NCI-H2227 (cell line): ENCODE results near the gene ZNF460.

Experiments
- DNase-seq: peaks from one replicate; lab custom pipeline; 2025; ENCODE audit not compliant: unreplicated experiment; lab: John Stamatoyannopoulos, UW

Gene ZNF460

DNA sequence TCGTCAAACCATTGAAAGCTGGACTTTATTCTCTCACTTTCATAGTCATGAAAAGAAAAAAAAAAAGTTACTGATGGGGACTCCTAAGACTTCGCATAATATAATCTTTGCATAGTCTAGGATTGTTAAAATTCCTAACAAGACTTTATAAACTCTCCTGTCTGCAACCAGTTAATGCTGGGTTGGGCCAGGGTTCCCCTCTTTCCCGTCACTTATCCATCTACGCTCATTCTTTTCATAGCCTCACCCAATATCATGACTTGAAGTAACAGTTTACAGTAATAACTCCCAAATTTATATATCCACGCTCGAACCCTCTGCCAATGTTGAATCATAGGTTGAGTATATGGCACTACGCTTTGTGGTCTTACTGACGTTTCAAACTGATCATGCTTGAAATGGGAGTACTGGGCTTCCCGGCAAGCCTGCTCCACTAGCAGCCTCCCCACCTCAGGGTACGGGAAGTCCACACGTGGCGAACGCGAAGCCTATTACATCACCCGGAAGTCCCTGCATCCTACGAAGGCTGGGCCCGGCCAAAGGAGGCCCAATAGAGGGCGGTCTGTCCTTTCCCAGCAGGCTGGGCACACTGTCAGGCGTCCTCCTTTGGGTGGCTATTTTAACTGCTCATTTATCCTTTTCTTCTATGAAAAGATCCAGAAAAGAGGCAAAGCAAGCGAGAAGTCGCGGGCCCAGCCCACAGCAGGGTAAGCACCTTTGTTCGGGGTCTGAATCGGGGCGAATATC is 694 bp upstream of the ZNF460 start:
- DNase-seq = peak; percentile 99

DNA sequence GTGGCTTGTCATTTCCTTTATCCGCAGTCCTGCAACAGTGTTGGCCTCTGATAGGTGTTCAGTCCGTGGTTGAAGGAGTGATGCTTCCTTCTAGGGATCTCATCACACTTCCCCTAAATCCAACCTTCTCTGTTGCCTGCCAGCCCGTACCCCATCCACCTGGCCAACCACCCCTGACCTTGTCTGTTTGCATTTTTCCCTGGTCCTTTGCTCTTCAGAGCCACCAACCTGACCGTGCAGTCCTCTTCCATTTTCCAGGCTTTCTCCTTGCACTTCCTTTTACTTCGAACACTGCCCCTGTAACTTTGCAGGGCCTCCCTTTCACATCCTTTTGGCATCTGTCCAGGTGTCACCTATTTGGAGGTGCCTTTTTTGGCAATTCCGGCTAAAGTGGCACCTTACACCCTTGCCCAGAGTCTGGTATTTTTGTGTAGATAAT is 696 bp downstream of the ZNF460 start:
- DNase-seq = peak; percentile 44

DNA sequence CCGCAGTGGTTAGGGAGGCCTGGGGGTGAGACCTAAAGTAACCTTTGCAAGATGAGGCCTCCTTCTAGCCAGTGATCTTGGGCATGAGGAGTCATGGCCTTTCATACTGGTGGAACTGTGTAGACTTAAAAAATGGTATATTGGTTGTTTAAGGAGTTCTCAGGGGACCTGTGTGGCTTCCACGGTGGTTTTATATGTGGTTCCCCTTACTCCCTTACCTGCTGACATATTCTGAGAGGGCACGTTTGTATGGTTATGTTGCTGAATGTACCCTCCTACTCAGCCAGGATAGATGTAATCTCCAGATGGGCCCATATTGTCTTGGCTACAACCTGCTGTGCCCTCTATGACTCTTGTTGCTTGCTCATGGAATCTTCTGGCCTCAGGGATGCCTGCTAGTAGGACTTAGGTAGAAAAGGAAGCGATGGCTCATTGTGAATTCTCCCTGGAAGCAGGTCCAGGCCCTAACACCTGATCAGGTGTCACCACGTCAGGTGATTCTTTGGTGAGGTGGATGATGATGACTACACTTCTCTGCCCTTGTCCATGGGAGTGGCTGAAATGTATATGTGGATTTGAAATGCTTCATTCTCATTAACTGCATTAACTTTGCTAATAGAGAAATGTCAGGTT is 1.8 kb downstream of the ZNF460 start:
- no peak for DNase-seq

DNA sequence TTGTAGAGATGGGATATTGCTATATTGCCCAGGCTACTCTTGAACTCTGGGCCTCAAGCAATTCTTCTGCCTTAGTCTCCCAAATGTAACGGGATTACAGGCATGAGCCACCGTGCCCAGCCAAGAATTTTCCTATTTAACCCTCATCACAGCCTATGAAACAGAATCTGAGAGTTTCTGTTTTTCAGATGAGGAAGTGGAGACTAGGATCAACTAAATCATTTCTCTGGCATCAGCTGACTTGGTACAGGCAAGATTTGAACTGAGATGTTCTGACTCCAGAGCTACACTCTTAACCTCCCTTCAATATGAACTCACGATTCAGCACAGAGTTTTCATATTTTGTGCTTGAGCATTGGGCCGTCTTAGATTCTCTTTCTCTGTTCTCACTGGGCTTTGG is 8.1 kb downstream of the ZNF460 start:
- DNase-seq = no peak

DNA sequence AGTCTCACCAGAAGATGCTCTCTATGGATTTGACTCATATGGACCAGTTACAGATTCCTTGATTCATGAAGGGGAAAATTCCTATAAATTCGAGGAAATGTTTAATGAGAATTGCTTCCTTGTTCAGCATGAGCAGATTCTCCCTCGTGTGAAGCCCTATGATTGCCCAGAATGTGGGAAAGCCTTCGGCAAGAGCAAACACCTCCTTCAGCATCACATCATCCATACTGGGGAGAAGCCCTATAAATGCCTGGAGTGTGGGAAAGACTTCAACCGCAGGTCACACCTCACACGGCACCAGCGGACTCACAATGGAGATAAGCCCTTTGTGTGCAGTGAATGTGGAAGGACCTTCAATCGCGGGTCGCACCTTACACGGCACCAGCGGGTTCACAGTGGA is 10.7 kb downstream of the ZNF460 start:
- DNase-seq = no peak

DNA sequence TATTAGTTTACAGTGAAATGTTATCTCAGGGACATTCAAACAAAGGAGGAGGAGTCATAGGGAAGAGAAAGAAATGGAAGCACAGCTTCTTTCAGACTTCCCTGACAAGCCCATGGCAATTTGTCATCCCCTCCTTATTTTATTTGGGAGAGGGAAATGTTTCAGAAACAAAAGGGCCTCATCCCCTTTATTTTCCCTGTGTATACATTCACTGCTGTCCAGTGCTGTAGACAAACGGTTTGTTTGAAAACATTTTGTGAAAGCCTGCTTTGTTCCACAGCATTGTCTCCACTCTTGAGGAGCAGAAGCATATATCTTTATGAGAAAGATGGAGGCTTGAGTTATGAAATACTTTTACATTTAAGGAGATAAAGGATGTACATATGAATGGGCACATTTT is 12.3 kb downstream of the ZNF460 start:
- DNase-seq = no peak

DNA sequence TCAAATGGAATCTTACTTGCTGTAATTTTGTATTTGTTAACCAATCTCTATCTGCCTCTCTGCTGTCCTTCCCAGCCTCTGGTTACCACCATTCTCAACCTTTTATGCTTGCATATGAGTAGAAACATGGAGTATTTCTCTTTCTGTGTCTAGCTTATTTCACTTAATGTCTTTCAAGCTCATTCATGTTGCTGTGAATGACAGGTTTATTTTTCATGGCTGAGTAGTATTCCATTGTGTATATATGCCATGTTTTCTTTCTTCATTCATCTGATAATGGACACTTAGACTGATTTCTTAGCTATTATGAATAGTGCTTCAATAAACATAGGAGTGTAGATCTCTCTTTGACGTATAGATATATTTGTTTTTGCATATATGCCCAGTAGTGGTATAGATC is 13.4 kb downstream of the ZNF460 start:
- no peak for DNase-seq

DNA sequence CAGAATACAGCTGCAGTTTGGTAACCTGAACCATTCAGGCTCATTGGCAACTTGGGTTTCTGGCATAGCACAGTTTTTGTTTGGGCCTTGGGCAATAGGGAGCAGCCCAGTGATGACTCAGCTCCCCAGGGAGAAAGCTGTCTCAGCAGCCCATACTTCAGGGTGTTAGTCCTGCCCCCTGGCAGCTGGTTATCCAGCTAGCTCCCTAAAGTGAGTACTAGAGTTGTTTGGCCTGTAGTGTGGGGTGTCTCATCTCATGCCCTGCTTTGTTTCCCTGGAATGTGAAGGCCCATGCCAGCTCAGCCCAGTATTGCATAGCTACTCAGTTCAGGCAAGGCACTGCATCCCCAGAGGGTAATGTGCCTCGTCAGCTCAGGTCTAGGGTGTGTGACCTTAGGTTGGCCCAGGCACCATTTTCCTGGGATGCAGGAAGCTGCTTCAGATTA is 21.8 kb downstream of the ZNF460 start:
- no peak for DNase-seq

DNA sequence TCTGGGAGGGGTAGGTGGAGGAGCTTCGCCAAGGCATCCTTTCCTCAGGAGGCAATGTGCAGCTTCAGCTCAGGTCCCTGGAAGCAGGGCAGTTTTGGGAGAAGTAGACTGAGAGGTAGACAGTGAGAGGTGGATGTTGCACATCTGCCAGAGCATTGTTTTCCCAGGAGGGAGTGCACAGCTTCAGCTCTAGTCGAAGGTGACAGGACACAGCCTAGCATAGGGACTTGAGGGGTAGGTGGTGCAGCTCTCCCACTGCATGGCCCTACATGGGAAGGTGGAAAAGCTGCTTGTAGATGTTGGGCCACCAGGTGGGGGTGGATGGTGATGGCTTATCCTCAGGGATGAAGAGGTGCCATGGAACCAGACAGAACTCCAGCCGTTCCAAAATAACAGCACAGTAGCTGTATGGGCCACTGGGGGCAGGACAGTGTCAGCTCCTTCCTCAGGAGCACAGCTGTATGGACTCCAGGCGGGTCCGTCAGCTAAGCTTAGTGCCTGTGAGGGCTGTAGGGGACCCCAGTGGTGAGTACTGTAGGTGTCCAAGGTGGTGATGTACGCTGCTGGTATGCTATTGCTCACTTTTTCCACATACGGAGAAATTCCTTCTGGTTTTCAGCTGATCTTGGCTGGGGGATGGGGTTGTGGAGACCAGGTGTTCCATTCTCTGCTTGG is 22.6 kb downstream of the ZNF460 start:
- no peak for DNase-seq

DNA sequence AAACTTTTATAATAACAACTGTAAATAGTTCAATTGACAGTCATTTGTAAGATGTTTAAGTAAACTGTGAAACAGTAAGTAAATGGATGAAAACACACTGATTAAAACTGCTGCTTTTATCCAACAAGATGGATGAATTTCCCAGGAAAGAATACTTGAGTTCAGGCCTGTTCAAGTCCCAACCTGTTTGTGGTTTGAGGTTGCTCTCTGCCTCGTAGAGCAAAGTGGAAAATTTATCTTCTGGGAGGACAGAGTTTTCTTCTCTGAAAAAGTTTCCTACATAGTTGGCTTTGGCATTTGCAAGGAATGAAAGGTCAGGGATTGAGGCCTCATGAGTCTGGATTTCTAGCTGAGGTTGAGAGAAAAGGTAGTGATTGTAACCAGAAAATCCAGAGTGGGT is 24.8 kb downstream of the ZNF460 start:
- DNase-seq = no peak

DNA sequence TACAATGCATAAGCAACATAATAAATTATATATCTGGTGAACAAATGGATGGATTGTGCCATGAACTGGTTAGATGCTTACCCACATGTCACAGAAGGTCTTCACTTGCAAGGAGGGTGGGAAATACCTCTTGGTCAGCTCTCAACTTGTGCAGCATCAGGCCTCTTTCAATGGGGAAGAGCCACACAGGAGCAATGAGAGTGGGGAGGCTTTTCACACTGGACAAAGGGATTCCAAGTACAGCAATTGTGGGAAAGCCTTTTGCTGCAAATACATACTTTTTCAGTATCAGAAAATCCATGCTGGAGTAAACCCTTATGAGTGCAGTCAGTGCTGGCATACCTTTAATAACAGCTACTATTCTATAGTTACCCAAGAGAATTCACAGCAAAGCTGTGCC is 28.2 kb downstream of the ZNF460 start:
- DNase-seq = no peak

DNA sequence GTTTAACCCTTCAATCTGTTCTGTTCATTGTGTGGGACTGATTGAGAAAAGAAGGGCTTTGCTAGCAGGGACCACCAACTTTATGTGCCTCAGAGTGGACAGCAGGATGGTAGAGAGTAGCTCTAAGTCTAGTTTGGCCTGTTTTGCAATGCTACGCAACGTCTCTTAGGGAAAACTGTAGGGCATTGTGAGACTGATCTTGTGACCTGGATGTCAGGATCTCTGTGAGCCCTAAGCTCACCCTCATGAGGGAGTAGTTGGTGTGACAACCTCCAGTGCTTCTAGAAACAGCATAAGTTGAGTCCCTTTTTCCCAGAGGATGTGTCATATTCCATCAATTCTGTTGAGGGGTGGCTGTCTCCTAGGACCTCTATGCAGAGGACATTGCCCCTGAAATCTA is 30.5 kb downstream of the ZNF460 start:
- DNase-seq = no peak

DNA sequence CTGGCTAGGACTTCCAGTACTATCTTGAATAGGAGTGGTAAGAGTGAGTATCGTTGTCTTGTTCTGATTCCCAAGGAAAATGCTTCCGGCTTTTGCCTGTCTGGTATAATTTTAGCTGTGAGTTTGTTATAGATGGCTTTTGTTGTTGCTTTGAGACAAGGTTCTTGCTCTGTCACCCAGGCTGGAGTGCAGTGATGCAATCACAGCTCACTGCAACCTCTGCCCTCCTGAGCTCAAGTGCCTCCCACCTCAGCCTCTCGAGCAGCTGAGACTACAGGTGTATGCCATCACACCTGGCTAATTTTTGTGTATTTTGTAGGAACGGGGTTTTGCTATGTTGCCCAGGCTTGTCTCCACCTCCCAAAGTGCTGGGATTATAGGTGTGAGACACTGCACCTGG is 33.9 kb downstream of the ZNF460 start:
- no peak for DNase-seq

DNA sequence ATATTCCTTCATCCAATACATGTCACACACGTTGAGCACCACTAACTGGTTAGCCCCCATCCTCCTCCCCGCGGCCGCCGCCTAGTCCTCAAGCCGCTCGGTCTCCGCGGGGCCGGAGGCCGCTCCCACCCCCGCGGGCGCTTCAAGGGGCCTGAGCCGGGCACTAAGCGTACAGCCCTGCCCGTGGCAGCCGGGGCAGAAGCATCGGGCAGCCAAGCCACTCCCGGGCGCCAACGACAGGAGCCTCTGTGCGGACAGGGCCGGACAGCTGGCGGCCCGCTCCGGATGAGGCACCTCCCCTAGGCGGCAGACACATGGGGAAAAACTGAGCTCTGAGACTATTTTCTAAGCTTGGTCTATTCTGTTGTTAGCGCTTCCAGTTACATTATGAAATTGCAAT is 37.2 kb downstream of the ZNF460 start:
- peak; percentile 83 for DNase-seq

DNA sequence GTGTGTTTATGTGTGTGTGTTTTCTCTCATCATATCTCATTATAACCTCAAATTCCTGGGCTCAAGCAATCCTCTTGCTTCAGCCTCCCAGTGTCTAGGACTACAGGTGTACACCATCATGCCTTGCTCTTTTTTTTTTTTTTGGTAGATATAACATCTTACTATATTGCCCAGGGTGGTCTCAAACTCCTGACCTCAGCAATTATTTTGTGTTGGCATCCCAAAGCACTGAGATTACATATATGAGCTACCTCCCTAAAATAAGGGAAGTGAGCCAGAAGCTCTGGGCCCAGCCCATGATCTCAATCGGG is 39.5 kb downstream of the ZNF460 start:
- DNase-seq = no peak

DNA sequence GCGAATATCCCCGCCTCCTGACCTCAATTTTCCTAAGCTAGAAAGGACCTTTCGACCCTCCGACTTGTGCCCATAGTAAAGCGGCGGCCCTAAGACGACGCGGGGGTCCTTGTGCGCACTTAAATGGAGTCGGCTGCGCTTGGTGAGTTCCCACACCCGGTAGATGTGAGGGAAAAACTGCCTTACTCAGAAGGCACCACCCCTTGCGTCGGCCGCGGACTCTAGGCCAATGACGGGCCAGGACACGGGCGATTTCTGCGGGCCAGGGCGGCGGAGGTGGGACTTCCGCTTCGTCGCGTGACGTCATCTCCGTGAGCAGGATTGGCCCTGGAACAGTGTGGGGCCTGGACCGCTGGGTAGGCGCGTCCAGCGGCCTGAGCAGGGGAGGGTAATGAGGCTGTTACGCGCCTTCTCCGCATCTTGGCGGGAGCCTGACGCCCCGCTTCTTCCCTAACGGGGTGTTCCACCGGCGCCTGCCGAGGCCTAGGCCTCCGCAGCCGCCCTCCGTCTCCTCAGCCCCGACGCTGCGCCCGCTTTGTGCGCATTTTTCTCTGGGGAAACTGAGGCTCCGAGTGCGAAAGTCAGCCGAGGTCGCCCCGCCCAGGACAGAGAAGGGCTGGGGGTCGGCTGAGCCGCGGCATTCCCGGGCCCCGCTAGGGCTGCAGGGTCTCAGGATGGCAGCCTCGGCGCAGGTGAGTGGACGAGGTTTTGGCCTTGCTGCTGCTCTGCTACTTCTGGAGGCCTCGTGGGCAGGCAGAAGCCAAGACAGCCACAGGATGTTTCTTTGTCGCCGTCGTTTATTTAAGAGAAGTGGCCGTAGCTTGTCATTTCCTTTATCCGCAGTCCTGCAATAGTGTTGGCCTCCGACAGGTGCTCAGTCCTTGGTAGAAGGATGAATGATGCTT is 40.1 kb downstream of the ZNF460 start, which contains the start of gene ZNF543:
TSS of gene ZNF543 (plus strand) at position 293 of the 905 bp plus-strand sequence. CDS start at position 675, 382 bp downstream.
- DNase-seq = peak; percentile 100

DNA sequence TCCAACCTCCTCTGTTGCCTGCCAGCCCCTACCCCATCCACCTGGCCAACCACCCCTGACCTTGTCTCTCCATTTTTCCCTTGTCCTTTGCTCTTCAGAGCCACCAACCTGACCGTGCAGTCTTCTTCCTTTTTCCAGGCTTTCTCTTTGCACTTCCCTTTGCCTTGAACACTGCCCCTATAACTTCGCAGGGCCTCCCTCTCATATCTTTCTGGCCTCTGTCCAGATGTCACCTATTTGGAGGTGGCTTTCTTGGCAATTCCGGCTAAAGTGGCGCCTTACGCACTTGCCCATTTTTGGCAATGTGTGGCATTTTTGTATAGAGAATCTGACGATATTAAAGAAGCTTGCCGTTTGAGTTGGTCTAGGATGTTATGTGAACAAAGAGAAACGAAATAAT is 40.8 kb downstream of the ZNF460 start:
- DNase-seq = no peak

DNA sequence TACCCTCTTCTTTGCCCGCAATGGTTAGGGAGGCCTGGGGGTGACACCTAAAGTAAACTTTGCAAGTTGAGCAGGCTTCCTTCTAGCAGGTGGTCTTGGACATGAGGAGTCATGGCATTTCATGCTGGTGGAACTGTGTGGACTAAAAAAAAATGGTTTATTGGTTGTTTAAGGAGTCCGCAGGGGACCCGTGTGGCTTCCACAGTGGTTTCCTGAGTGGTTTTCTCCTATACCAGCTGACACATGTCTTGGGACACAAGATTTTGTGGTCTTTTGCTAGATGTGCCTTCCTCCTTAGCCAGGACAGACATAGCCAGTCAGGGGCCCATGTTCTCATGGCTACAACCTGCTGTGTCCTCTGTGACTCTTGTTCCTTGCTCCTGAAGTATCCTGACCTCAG is 41.5 kb downstream of the ZNF460 start:
- no peak for DNase-seq

DNA sequence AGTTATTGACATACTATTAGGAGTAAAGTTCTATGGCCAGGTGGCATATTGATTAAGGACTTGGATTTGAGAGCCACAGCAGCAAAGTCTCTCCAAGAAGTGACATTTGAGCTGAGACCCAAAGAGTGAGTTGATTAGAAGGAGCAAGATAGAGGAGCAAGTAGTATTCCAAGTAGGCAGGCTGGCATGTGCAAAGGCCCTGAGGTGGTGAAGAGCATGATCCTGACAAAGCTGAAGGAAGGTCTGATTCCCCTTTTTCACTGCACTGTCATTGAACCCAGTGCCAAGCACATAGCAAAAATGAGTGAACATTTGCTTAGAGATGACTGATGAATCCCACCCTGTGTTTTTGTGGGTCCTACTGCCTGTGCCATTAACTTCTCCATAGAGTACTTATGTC is 44.7 kb downstream of the ZNF460 start:
- DNase-seq = no peak

DNA sequence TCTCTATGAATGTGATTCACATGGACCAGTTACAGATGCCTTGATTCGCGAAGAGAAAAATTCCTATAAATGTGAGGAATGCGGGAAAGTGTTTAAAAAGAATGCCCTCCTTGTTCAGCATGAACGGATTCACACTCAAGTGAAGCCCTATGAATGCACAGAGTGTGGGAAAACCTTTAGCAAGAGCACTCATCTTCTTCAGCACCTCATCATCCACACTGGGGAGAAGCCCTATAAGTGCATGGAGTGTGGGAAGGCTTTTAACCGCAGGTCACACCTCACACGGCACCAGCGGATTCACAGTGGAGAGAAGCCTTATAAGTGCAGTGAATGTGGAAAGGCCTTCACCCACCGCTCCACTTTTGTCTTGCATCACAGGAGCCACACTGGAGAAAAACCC is 47.7 kb downstream of the ZNF460 start:
- DNase-seq = no peak

DNA sequence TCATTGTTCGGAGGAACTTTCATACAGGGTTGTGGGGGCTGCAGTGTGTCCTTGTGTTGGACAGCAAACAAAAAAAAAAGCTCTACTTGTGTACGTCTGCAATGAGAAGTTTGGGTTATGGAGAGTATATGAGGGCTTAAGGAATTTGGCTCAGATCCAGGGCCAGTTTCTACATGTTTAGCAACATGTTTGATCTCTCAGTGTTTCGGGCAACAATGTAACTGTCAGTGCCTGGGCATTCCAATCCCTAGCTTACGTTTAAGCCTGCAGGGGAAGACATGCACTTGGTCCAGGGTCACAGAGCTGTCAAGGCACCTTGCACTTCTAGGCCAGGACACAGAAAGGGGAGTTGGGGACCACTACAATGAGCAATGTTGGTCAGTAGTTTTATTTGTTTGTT is 53.9 kb downstream of the ZNF460 start:
- DNase-seq = no peak
